Right forelimb (tissue), 1 donor: Measurements from ENCODE around the gene NTNG2.

Source experiments
- DNase-seq: peaks from one replicate; pipeline ENCODE4 v3.0.0-alpha.2; 2018

NTNG2 gene

GRCh38 chr9:132207839-132208615 is 46.2 kb downstream of the NTNG2 start:
- no peak for DNase-seq

- no peak for DNase-seq
These were observed 47.4 kb downstream of the NTNG2 start for GRCh38 chr9:132209228-132209627.

- no peak for DNase-seq
These were observed 48.8 kb downstream of the NTNG2 start for GRCh38 chr9:132210472-132211145.

- no peak for DNase-seq
These were observed 49.7 kb downstream of the NTNG2 start for GRCh38 chr9:132211570-132211969.

- peak; percentile 85 for DNase-seq
These were observed 52.3 kb downstream of the NTNG2 start for GRCh38 chr9:132214027-132214622.

- no peak for DNase-seq
These were observed 55.2 kb downstream of the NTNG2 start for GRCh38 chr9:132216861-132217619.

GRCh38 chr9:132218208-132218607 is 56.4 kb downstream of the NTNG2 start:
- no peak for DNase-seq

GRCh38 chr9:132221941-132222340 is 60.1 kb downstream of the NTNG2 start:
- DNase-seq, result no peak

- DNase-seq, result no peak
These were observed 62.8 kb downstream of the NTNG2 start for GRCh38 chr9:132224645-132225044.

GRCh38 chr9:132226571-132227430 is 64.9 kb downstream of the NTNG2 start:
- DNase-seq, result no peak

- DNase-seq, result no peak
These were observed 66.2 kb downstream of the NTNG2 start for GRCh38 chr9:132228062-132228461.

- DNase-seq, result no peak
These were observed 68.7 kb downstream of the NTNG2 start for GRCh38 chr9:132230605-132231004.

- no peak for DNase-seq
These were observed 69.3 kb downstream of the NTNG2 start for GRCh38 chr9:132231019-132231701.

GRCh38 chr9:132232522-132232921 is 70.7 kb downstream of the NTNG2 start:
- DNase-seq, result no peak

GRCh38 chr9:132233138-132233537 is 71.3 kb downstream of the NTNG2 start:
- DNase-seq, result no peak

GRCh38 chr9:132234535-132234934 is 72.7 kb downstream of the NTNG2 start:
- DNase-seq, result no peak

- DNase-seq, result no peak
These were observed 73.3 kb downstream of the NTNG2 start for GRCh38 chr9:132235125-132235524.

- DNase-seq, result peak; percentile 84
These were observed 74.2 kb downstream of the NTNG2 start for GRCh38 chr9:132235894-132236661.

GRCh38 chr9:132236662-132237311 is 74.9 kb downstream of the NTNG2 start:
- DNase-seq, result no peak

- no peak for DNase-seq
These were observed 75.6 kb downstream of the NTNG2 start for GRCh38 chr9:132237481-132237880.
